Measurements from ENCODE around the gene DRICH1. TPM values are rescaled to one million over a fixed set of nuclear protein-coding genes. Genes with fewer than 3 reads are reported as not detected.

DRICH1 gene
- total RNA-seq, 2 experiments from 2014 or later, result 0.38 to 0.49 TPM

- Histone ChIP-seq H2AFZ (ENCODE audit: low read length) (no peak overlapping the region), H3K27ac (ENCODE audit: low read depth, low read length, poor library complexity, severe bottlenecking) (no peak overlapping the region), H3K79me2 (ENCODE audit: insufficient read depth, low read depth, low read length) (no peaks in the 10 kb centered on the region), H3K4me2 (ENCODE audit: low read length) (no peak overlapping the region), H3K36me3 (ENCODE audit: insufficient read depth, low read length) (no peaks in the 10 kb centered on the region), H3K9me2 (ENCODE audit: insufficient read depth, low read length) (no peaks in the 10 kb centered on the region), H3K4me1 (ENCODE audit: insufficient read depth, low read length, poor library complexity, severe bottlenecking) (peaks cover 6% of the 10 kb centered on the region), H3K9me3 (ENCODE audit: low read length) (no peaks in the 10 kb centered on the region), H3K4me3 (ENCODE audit: low read depth, low read length, poor library complexity, severe bottlenecking) (no peak overlapping the region), H4K20me1 (ENCODE audit: insufficient read depth, low read length) (no peaks in the 10 kb centered on the region)
- intact Hi-C loops (cut with micrococcal nuclease; ENCODE audit: unreplicated experiment), result no loop called here
- ChIA-PET POLR2A (no interaction called here), CTCF (ENCODE audit: unreplicated experiment) (interaction anchor here (0.5 kb wide), 1 partner anchor 21 kb away, joined by 4 read pairs; no protein-coding TSS in a partner anchor)
- TF ChIP-seq EZH2phosphoT487 (IDR thresholded peaks at IDR 0.05; ENCODE audit: borderline replicate concordance, low read depth, low read length), result no peak
- TF ChIP-seq, protein P1, sequence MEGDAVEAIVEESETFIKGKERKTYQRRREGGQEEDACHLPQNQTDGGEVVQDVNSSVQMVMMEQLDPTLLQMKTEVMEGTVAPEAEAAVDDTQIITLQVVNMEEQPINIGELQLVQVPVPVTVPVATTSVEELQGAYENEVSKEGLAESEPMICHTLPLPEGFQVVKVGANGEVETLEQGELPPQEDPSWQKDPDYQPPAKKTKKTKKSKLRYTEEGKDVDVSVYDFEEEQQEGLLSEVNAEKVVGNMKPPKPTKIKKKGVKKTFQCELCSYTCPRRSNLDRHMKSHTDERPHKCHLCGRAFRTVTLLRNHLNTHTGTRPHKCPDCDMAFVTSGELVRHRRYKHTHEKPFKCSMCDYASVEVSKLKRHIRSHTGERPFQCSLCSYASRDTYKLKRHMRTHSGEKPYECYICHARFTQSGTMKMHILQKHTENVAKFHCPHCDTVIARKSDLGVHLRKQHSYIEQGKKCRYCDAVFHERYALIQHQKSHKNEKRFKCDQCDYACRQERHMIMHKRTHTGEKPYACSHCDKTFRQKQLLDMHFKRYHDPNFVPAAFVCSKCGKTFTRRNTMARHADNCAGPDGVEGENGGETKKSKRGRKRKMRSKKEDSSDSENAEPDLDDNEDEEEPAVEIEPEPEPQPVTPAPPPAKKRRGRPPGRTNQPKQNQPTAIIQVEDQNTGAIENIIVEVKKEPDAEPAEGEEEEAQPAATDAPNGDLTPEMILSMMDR (conservative IDR thresholded peaks at IDR 0.05; ENCODE audit: low read length), result no peak
- DNase-seq (ENCODE audit: low spot score), result no peak
- no TSS peak for BruUV-seq (replicated peaks)
Measured at GRCh38 chr22:23583153-23583552, 49.0 kb downstream of the DRICH1 start.

GRCh38 chr22:23581260-23581650, 50.9 kb downstream of the DRICH1 start:
- intact Hi-C loops (cut with micrococcal nuclease; ENCODE audit: unreplicated experiment), result no loop called here
- Histone ChIP-seq H3K36me3 (ENCODE audit: insufficient read depth, low read length) (no peaks in the 10 kb centered on the region), H3K9me3 (ENCODE audit: low read length) (no peaks in the 10 kb centered on the region), H3K79me2 (ENCODE audit: insufficient read depth, low read depth, low read length) (no peaks in the 10 kb centered on the region), H3K27ac (ENCODE audit: low read depth, low read length, poor library complexity, severe bottlenecking) (no peak overlapping the region), H3K9me2 (ENCODE audit: insufficient read depth, low read length) (no peaks in the 10 kb centered on the region), H3K4me1 (ENCODE audit: insufficient read depth, low read length, poor library complexity, severe bottlenecking) (peaks cover 6% of the 10 kb centered on the region), H3K4me2 (ENCODE audit: low read length) (no peak overlapping the region), H2AFZ (ENCODE audit: low read length) (no peak overlapping the region), H3K4me3 (ENCODE audit: low read depth, low read length, poor library complexity, severe bottlenecking) (no peak overlapping the region), H4K20me1 (ENCODE audit: insufficient read depth, low read length) (no peaks in the 10 kb centered on the region)
- no peak for TF ChIP-seq EZH2phosphoT487 (IDR thresholded peaks at IDR 0.05; ENCODE audit: borderline replicate concordance, low read depth, low read length)
- TF ChIP-seq, protein P1 (conservative IDR thresholded peaks at IDR 0.05; ENCODE audit: low read length), result no peak
- ChIA-PET POLR2A (interaction anchor here (0.7 kb wide), 2 partner anchors 30 to 100 kb away, joined by 4 to 7 read pairs; no protein-coding TSS in a partner anchor), CTCF (ENCODE audit: unreplicated experiment) (no interaction called here)
- no peak for DNase-seq (ENCODE audit: low spot score)
- no TSS peak for BruUV-seq (replicated peaks)

GRCh38 chr22:23580576-23581259, 51.4 kb downstream of the DRICH1 start:
- DNase-seq (ENCODE audit: low spot score), result no peak
- ChIA-PET CTCF (ENCODE audit: unreplicated experiment) (no interaction called here), POLR2A (interaction anchor here (0.6 kb wide), 1 partner anchor 205 kb away, joined by 3 read pairs; no protein-coding TSS in a partner anchor)
- Histone ChIP-seq H3K4me2 (ENCODE audit: low read length) (no peak overlapping the region), H3K9me3 (ENCODE audit: low read length) (no peaks in the 10 kb centered on the region), H4K20me1 (ENCODE audit: insufficient read depth, low read length) (no peaks in the 10 kb centered on the region), H3K9me2 (ENCODE audit: insufficient read depth, low read length) (no peaks in the 10 kb centered on the region), H3K4me3 (ENCODE audit: low read depth, low read length, poor library complexity, severe bottlenecking) (no peak overlapping the region), H3K4me1 (ENCODE audit: insufficient read depth, low read length, poor library complexity, severe bottlenecking) (peaks cover 6% of the 10 kb centered on the region), H3K27ac (ENCODE audit: low read depth, low read length, poor library complexity, severe bottlenecking) (no peak overlapping the region), H3K36me3 (ENCODE audit: insufficient read depth, low read length) (no peaks in the 10 kb centered on the region), H2AFZ (ENCODE audit: low read length) (no peak overlapping the region), H3K79me2 (ENCODE audit: insufficient read depth, low read depth, low read length) (no peaks in the 10 kb centered on the region)
- TF ChIP-seq EZH2phosphoT487 (IDR thresholded peaks at IDR 0.05; ENCODE audit: borderline replicate concordance, low read depth, low read length), result no peak
- TF ChIP-seq, protein P1 (conservative IDR thresholded peaks at IDR 0.05; ENCODE audit: low read length), result no peak
- BruUV-seq (replicated peaks), result no TSS peak
- intact Hi-C loops (cut with micrococcal nuclease; ENCODE audit: unreplicated experiment), result no loop called here

Data from OCI-LY7 (cell line).